K562 (cell line): Measurements from ENCODE around the gene ST7. TPM values are rescaled to one million over a fixed set of nuclear protein-coding genes. Genes with fewer than 3 reads are reported as not detected.

Experiments
- ATAC-seq: fragments of 200-7000 bp; cut with Tn5 transposase; 3 replicates; pipeline ENCODE4 v1.9.1; 2020; ENCODE audit warnings: moderate library complexity
- BruUV-seq: library from RNA; stranded (reverse); fragments of 400-500 nt; replicated peaks from 2 replicates; lab custom pipeline; 2021; lab: Mats Ljungman, UMichigan
- CTCF ChIA-PET: fragments of 300-600 bp; formaldehyde crosslinking; extraction: SDS; loops from one replicate; lab custom pipeline; 2021; ENCODE audit warnings: low intra/inter-chr PET ratio; lab: Yijun Ruan, JAX
- POLR2A ChIA-PET: fragments of 300-600, 350-650 bp; sonication (Branson Sonifier 250); formaldehyde crosslinking; extraction: SDS; loops from one replicate; lab custom pipeline; 2021; ENCODE audit warnings: antibody characterized with exemption, inconsistent platforms; lab: Yijun Ruan, JAX
- DNase-seq, 4 experiments: peaks; one replicate each; pipeline versions ENCODE4 v3.0.0 to v3.0.0-alpha.2; 2011 to 2018; ENCODE audit warnings: low spot score in 3 of 4, mixed read lengths in 3 of 4; ENCODE audit errors: extremely low read depth in 1 of 4
- FAIRE-seq: peaks from 2 replicates; lab custom pipeline; 2011; peaks lifted over from hg19 to GRCh38; lab: Jason Lieb, UNC
- H2AFZ ChIP-seq: 2 replicates; pipeline ENCODE4 v1.6.0; 2011; ENCODE audit warnings: low read depth, low read length, control low read depth, inconsistent platforms
- H3K27ac ChIP-seq: fragments of 200-600 bp; 3 replicates; pipeline ENCODE4 v1.8.0; 2011; ENCODE audit warnings: low read depth, mild to moderate bottlenecking, control low read depth, inconsistent platforms, low read length, moderate library complexity, mixed read lengths; ENCODE audit errors: extremely low read depth
- H3K27me3 ChIP-seq, 2 experiments: fragments of 300-600 bp in 1 of 2; 2 replicates in 1 of 2; 3 replicates in 1 of 2; pipeline versions ENCODE4 v1.6.0 to v1.8.0; 2011; ENCODE audit warnings: inconsistent platforms in 2 of 2, low read length in 2 of 2, mild to moderate bottlenecking in 1 of 2, mixed read lengths in 1 of 2, moderate library complexity in 1 of 2; ENCODE audit not compliant: control insufficient read depth in 2 of 2, insufficient read depth in 2 of 2
- H3K36me3 ChIP-seq: fragments of 300-600 bp; 3 replicates; pipeline ENCODE4 v1.8.0; 2011; ENCODE audit warnings: mild to moderate bottlenecking, low read length, inconsistent platforms; ENCODE audit not compliant: control insufficient read depth, insufficient read depth
- H3K4me1 ChIP-seq, 2 experiments: fragments of 200-600 bp in 1 of 2; replicated peaks in 1 of 2; 2 replicates in 1 of 2; 3 replicates in 1 of 2; pipeline versions ENCODE4 v1.5.1 to v1.8.0; 2011; ENCODE audit warnings: inconsistent platforms in 2 of 2, low read length in 2 of 2, mild to moderate bottlenecking in 1 of 2, mixed read lengths in 1 of 2, moderate library complexity in 1 of 2; ENCODE audit not compliant: control insufficient read depth in 2 of 2, insufficient read depth in 2 of 2
- H3K4me2 ChIP-seq: 2 replicates; pipeline ENCODE4 v1.6.1; 2011; ENCODE audit warnings: low read length, control low read depth, inconsistent platforms, mixed read lengths; ENCODE audit not compliant: insufficient read depth
- H3K4me3 ChIP-seq: fragments of 200-600 bp; sonication (generic), shearing (Covaris generic); 2 replicates; pipeline ENCODE4 v1.5.1; 2016; ENCODE audit warnings: control low read depth, inconsistent platforms
- H3K79me2 ChIP-seq: fragments of 200-600 bp; 3 replicates; pipeline ENCODE4 v1.8.0; 2011; ENCODE audit warnings: low read length, inconsistent platforms; ENCODE audit not compliant: control insufficient read depth, insufficient read depth
- H3K9ac ChIP-seq, 2 experiments: 2 replicates each; pipeline versions ENCODE4 v1.6.0 to v1.6.1; 2011; ENCODE audit warnings: low read depth in 2 of 2, low read length in 2 of 2, control low read depth in 1 of 2, inconsistent platforms in 1 of 2, mild to moderate bottlenecking in 1 of 2, mixed read lengths in 1 of 2; ENCODE audit not compliant: insufficient read depth in 1 of 2
- H3K9me1 ChIP-seq: one replicate; pipeline ENCODE4 v1.6.0; 2011; ENCODE audit warnings: inconsistent platforms, mild to moderate bottlenecking, low read length, moderate library complexity; ENCODE audit not compliant: control insufficient read depth, insufficient read depth
- H3K9me3 ChIP-seq: replicated peaks from 2 replicates; pipeline ENCODE4 v1.5.1; 2011; ENCODE audit warnings: low read depth, low read length, inconsistent platforms; ENCODE audit not compliant: control insufficient read depth, insufficient read depth
- H4K20me1 ChIP-seq: replicated peaks from 2 replicates; pipeline ENCODE4 v1.6.1; 2011; ENCODE audit warnings: low read length, inconsistent platforms, mixed read lengths; ENCODE audit not compliant: control insufficient read depth, insufficient read depth
- BCL6 ChIP-seq: fragments of 250-450 bp; sonication (Bioruptor Pico); IDR thresholded peaks from 2 replicates; pipeline ENCODE4 v1.4.0; 2020
- CBFB ChIP-seq: sonication (generic); formaldehyde crosslinking; IDR thresholded peaks from 2 replicates; pipeline ENCODE4 v1.4.0; 2020; ENCODE audit warnings: mild to moderate bottlenecking, missing genetic modification reagents
- CBX5 ChIP-seq: IDR thresholded peaks from 2 replicates; pipeline ENCODE4 v1.6.1; 2014; ENCODE audit warnings: low read depth, borderline replicate concordance
- KDM5B ChIP-seq: fragments of 200-600 bp; sonication (generic); IDR thresholded peaks from 2 replicates; pipeline ENCODE4 v1.6.1; 2012; ENCODE audit warnings: low read depth, mild to moderate bottlenecking, moderate library complexity, low read length, control low read depth, inconsistent platforms; ENCODE audit not compliant: insufficient replicate concordance
- STAT5B ChIP-seq: fragments of 250-450 bp; sonication (Bioruptor Pico); IDR thresholded peaks from 2 replicates; pipeline ENCODE4 v1.8.0; 2021; ENCODE audit warnings: mild to moderate bottlenecking, inconsistent platforms
- ZFP36 ChIP-seq: fragments of 150-350 bp; IDR thresholded peaks from 2 replicates; pipeline ENCODE4 v1.6.1; 2018; ENCODE audit warnings: low read length, low read depth; ENCODE audit not compliant: partially characterized antibody
- ZNF124 ChIP-seq: sonication (generic); formaldehyde crosslinking; IDR thresholded peaks from 2 replicates; pipeline ENCODE4 v1.8.1; 2022; ENCODE audit warnings: missing genetic modification reagents
- WGBS: fragments of 100-300 bp; shearing (Covaris generic); methylation state at CpG from one replicate; pipeline ENCODE4 v1.1.6; 2016; ENCODE audit warnings: low coverage, mixed read lengths; ENCODE audit not compliant: insufficient coverage; ENCODE audit errors: missing lambda C conversion rate; 5-methylcytosine and 5-hydroxymethylcytosine counted together
- in situ Hi-C: fragments of 300-500 bp; cut with MboI; formaldehyde crosslinking; loops from 4 replicates; pipeline ENCODE4 v1.15.0; 2018; ENCODE audit warnings: inconsistent platforms, mixed read lengths
- intact Hi-C: fragments of 100-400 bp; cut with micrococcal nuclease; formaldehyde crosslinking; loops from 2 replicates; pipeline ENCODE4 v1.14.2; 2022
- polyA plus RNA-seq, 8 experiments: library from polyadenylated mRNA; depleted of rRNA in 4 of 8; stranded (reverse) in 5 of 8; unstranded in 3 of 8; fragments of >200 nt; fragmentation: Nextera tagmentation in 2 of 8; fragmentation: Illumina TruSeq in 1 of 8; extraction: Ambion mirVana in 2 of 8; extraction: Trizol in 1 of 8; gene quantifications; 2 replicates each; pipeline versions ENCODE4 v1.2.1 to v1.2.3, GENCODE V29; 2011 to 2014; ENCODE audit warnings: inconsistent platforms in 1 of 8, missing spikeins in 1 of 8
- total RNA-seq, 7 experiments: library from RNA; depleted of rRNA in 6 of 7; stranded (reverse); fragments of >200 nt in 6 of 7; fragmentation: Illumina TruSeq in 2 of 7; extraction: Trizol in 2 of 7; gene quantifications; 2 replicates each; pipeline versions ENCODE4 v1.2.1 to v1.2.3, GENCODE V29; 2011 to 2021; ENCODE audit warnings: low replicate concordance in 1 of 7
- TF ChIP-seq, protein P1 (sequence below): fragments of 250-450 bp; sonication (Bioruptor Pico); IDR thresholded peaks from 2 replicates; pipeline ENCODE4 v1.4.0; 2020; ENCODE audit warnings: mild to moderate bottlenecking, moderate library complexity, borderline replicate concordance

Gene ST7
- total and polyA plus RNA-seq, 9 of the 15 experiments (the other 6 are each of a cell fraction or from before 2014, with no cell fraction given), result 23.9 to 56.3 (median 36.9) TPM

DNA sequence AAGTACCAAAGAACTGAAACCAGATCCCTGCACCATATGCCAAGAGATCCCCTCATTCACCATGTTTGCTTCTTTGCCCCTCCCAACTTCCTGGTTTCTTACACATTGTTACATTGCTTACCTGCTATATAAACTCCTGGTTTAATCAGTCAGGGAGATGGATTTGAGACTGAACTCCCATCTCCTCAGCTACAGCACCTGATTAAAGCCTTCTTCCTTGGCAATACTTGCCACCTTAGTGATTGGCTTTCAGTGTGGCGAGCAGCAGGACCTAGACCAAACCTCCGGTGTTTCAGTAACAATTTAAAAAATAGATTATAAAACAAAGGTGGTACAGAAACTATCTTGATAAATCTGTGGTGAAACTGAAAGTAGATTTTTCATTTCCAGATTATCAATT lies 122.6 kb downstream of the ST7 start:
- Histone ChIP-seq H3K27me3 (no peaks in the 10 kb centered on the region), H3K9me3 (no peaks in the 10 kb centered on the region), H3K4me2 (no peak overlapping the region), H3K9ac (no peak overlapping the region), H3K36me3 (no peaks in the 10 kb centered on the region), H3K4me1 (peaks cover 2 to 6% of the 10 kb centered on the region in 2 experiments; a peak in 4 of 5 replicates), H3K27ac (no peak overlapping the region), H3K79me2 (peaks cover 51% of the 10 kb centered on the region), H3K4me3 (no peak overlapping the region), H2AFZ (no peak overlapping the region), H4K20me1 (no peaks in the 10 kb centered on the region), H3K9me1 (no peaks in the 10 kb centered on the region)
- ChIA-PET CTCF (no interaction called here), POLR2A (interaction anchor here (0.6 to 0.7 kb wide), 2 partner anchors 18 to 105 kb away, joined by 3 read pairs; no protein-coding TSS in a partner anchor)
- TF ChIP-seq ZNF124 (peak; percentile 68; the same call in 1 of the 2 replicates), KDM5B (no peak), CBX5 (peak; percentile 44; the same call in 1 of the 2 replicates)
- ATAC-seq, result no peak
- BruUV-seq, result no TSS peak
- in situ Hi-C loops (no loop called here), intact Hi-C loops (no loop called here)
- DNase-seq, result no peak
- no peak for FAIRE-seq
- 98% methylated on average over 2 of the region's 2 CpGs for WGBS

DNA sequence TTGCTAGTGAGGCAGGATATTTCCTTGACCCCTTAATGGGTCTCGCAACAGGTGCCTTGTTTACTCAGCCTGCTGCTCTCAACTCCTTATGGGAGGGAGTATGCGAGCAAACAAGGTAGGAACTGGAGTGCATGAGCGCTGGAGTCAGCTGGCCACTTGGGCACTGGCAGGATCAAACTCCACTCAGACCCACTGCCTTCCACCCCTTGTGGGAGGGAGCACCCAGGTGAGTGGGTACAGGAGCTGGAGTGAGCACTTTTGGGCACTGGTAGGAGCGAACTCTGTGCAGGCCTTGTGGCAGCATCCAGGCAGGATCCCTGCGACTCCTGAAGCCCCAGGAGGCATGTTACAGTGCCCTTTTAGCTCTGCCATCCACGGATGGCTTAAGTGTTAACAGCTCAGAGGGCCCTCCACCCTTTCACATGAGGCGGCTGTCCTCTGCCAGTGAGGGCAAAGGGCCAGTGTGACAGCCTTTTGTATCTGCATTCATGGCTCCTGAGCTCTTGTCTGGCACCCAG lies 123.2 kb downstream of the ST7 start:
- BruUV-seq, result no TSS peak
- Histone ChIP-seq H3K9me1 (no peaks in the 10 kb centered on the region), H4K20me1 (no peaks in the 10 kb centered on the region), H2AFZ (no peak overlapping the region), H3K4me2 (no peak overlapping the region), H3K9me3 (no peaks in the 10 kb centered on the region), H3K9ac (no peak overlapping the region), H3K36me3 (no peaks in the 10 kb centered on the region), H3K4me1 (peaks cover 0 to 4% of the 10 kb centered on the region in 2 experiments; a peak in 3 of 5 replicates), H3K4me3 (no peak overlapping the region), H3K79me2 (peaks cover 48% of the 10 kb centered on the region), H3K27ac (no peak overlapping the region), H3K27me3 (no peaks in the 10 kb centered on the region)
- ATAC-seq (no peak; the same call in 2 of the 3 replicates), FAIRE-seq (no peak), DNase-seq (no peak)
- ChIA-PET POLR2A (interaction anchor here (0.6 to 1.5 kb wide), 3 partner anchors 17 to 106 kb away, joined by 3 to 4 read pairs (median 3); no protein-coding TSS in a partner anchor), CTCF (no interaction called here)
- in situ Hi-C loops, result no loop called here
- intact Hi-C loops, result no loop called here
- 85% methylated on average over 7 of the region's 7 CpGs for WGBS
- TF ChIP-seq, protein P1, sequence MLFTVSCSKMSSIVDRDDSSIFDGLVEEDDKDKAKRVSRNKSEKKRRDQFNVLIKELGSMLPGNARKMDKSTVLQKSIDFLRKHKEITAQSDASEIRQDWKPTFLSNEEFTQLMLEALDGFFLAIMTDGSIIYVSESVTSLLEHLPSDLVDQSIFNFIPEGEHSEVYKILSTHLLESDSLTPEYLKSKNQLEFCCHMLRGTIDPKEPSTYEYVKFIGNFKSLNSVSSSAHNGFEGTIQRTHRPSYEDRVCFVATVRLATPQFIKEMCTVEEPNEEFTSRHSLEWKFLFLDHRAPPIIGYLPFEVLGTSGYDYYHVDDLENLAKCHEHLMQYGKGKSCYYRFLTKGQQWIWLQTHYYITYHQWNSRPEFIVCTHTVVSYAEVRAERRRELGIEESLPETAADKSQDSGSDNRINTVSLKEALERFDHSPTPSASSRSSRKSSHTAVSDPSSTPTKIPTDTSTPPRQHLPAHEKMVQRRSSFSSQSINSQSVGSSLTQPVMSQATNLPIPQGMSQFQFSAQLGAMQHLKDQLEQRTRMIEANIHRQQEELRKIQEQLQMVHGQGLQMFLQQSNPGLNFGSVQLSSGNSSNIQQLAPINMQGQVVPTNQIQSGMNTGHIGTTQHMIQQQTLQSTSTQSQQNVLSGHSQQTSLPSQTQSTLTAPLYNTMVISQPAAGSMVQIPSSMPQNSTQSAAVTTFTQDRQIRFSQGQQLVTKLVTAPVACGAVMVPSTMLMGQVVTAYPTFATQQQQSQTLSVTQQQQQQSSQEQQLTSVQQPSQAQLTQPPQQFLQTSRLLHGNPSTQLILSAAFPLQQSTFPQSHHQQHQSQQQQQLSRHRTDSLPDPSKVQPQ (CRISPR knock-in tag), result no peak
- TF ChIP-seq BCL6 (CRISPR knock-in tag) (no peak), STAT5B (CRISPR knock-in tag) (no peak), ZFP36 (no peak), CBFB (CRISPR knock-in tag) (0 out of 2 replicates have a peak, but pooled peaks have one; percentile 30)
